ENCODE data around the gene GTF2A1. TPM values are rescaled to one million over a fixed set of nuclear protein-coding genes. Genes with fewer than 3 reads are reported as not detected.

GTF2A1 gene
- total RNA-seq, 4 donors from 2014 or later, result 27.7 to 50.0 (median 35.6) TPM

GRCh38 chr14:81264671-81265070 is 43.9 kb upstream of the GTF2A1 start:
- Histone ChIP-seq H3K27ac (no peak overlapping the region), H3K4me3 (no peak overlapping the region), H3K4me1 (peaks cover 4% of the 10 kb centered on the region), H3K36me3 (peaks cover 5% of the 10 kb centered on the region), H3K9me3 (no peaks in the 10 kb centered on the region), H3K27me3 (no peaks in the 10 kb centered on the region)
- 88% methylated on average over 1 of the region's 1 CpG for WGBS
- DNase-seq (ENCODE audit: low spot score in 2 of 2), result no peak
- TF ChIP-seq POLR2AphosphoS5 (IDR thresholded peaks at IDR 0.05), result no peak
- no peak for TF ChIP-seq EP300 (IDR thresholded peaks at IDR 0.05)
- TF ChIP-seq POLR2A (IDR thresholded peaks at IDR 0.05), result no peak
- TF ChIP-seq CTCF (IDR thresholded peaks at IDR 0.05), result no peak

- TF ChIP-seq EP300 (IDR thresholded peaks at IDR 0.05) (no peak), POLR2A (IDR thresholded peaks at IDR 0.05) (no peak), CTCF (IDR thresholded peaks at IDR 0.05) (no peak), POLR2AphosphoS5 (IDR thresholded peaks at IDR 0.05) (no peak)
- H3K4me1 ChIP-seq, result no peaks in the 10 kb centered on the region
- H3K27ac ChIP-seq, result no peak overlapping the region
- no peak for DNase-seq (ENCODE audit: low spot score in 2 of 2)
- no peaks in the 10 kb centered on the region for H3K9me3 ChIP-seq
- no peaks in the 10 kb centered on the region for H3K27me3 ChIP-seq
- H3K36me3 ChIP-seq, result peaks cover 5% of the 10 kb centered on the region
- H3K4me3 ChIP-seq, result no peak overlapping the region
- WGBS, result 91% methylated on average over 4 of the region's 4 CpGs
Measured at GRCh38 chr14:81263777-81264410, 43.1 kb upstream of the GTF2A1 start.

- TF ChIP-seq POLR2A (IDR thresholded peaks at IDR 0.05) (no peak), POLR2AphosphoS5 (IDR thresholded peaks at IDR 0.05) (no peak), EP300 (IDR thresholded peaks at IDR 0.05) (no peak), CTCF (IDR thresholded peaks at IDR 0.05) (no peak)
- 68% methylated on average over 3 of the region's 3 CpGs for WGBS
- DNase-seq (ENCODE audit: low spot score in 2 of 2), result no peak
- H3K27me3 ChIP-seq, result no peaks in the 10 kb centered on the region
- H3K36me3 ChIP-seq, result no peaks in the 10 kb centered on the region
- H3K9me3 ChIP-seq, result no peaks in the 10 kb centered on the region
- H3K27ac ChIP-seq, result no peak overlapping the region
- no peak overlapping the region for H3K4me3 ChIP-seq
- no peaks in the 10 kb centered on the region for H3K4me1 ChIP-seq
Measured at GRCh38 chr14:81261176-81261575, 40.4 kb upstream of the GTF2A1 start.

- no peak for TF ChIP-seq POLR2A (IDR thresholded peaks at IDR 0.05)
- H3K4me3 ChIP-seq, result no peak overlapping the region
- H3K9me3 ChIP-seq, result no peaks in the 10 kb centered on the region
- no peak for DNase-seq (ENCODE audit: low spot score in 2 of 2)
- no peaks in the 10 kb centered on the region for H3K27me3 ChIP-seq
- H3K4me1 ChIP-seq, result no peaks in the 10 kb centered on the region
- 95% methylated on average over 3 of the region's 3 CpGs for WGBS
- H3K27ac ChIP-seq, result no peak overlapping the region
- no peaks in the 10 kb centered on the region for H3K36me3 ChIP-seq
Measured at GRCh38 chr14:81260732-81261131, 40.0 kb upstream of the GTF2A1 start.

- Histone ChIP-seq H3K27ac (no peak overlapping the region), H3K4me3 (no peak overlapping the region), H3K9me3 (no peaks in the 10 kb centered on the region), H3K4me1 (no peaks in the 10 kb centered on the region), H3K27me3 (no peaks in the 10 kb centered on the region), H3K36me3 (no peaks in the 10 kb centered on the region)
- no peak for DNase-seq (ENCODE audit: low spot score in 2 of 2)
- WGBS, result 74% methylated on average over 2 of the region's 2 CpGs
- no peak for TF ChIP-seq POLR2AphosphoS5 (IDR thresholded peaks at IDR 0.05)
Measured at GRCh38 chr14:81256289-81256960, 35.7 kb upstream of the GTF2A1 start.

GRCh38 chr14:81252278-81252677 is 31.5 kb upstream of the GTF2A1 start:
- Histone ChIP-seq H3K9me3 (no peaks in the 10 kb centered on the region), H3K4me1 (peaks cover 4% of the 10 kb centered on the region), H3K27me3 (no peaks in the 10 kb centered on the region), H3K4me3 (no peak overlapping the region), H3K27ac (no peak overlapping the region), H3K36me3 (no peaks in the 10 kb centered on the region)
- no peak for DNase-seq (ENCODE audit: low spot score in 2 of 2)
- 59% methylated on average over 1 of the region's 1 CpG for WGBS
- TF ChIP-seq POLR2AphosphoS5 (IDR thresholded peaks at IDR 0.05) (no peak), CTCF (IDR thresholded peaks at IDR 0.05) (no peak), EP300 (IDR thresholded peaks at IDR 0.05) (no peak), POLR2A (IDR thresholded peaks at IDR 0.05) (no peak)
